Stimulated activated CD4-positive, alpha-beta T cell treated with anti-CD3 and anti-CD28 coated beads, Interleukin-12 subunit alpha, Interleukin-12 subunit beta, amount 100 ng/mL, for 24 hours (primary cell): ENCODE results near the gene ECD.
"Not testable (repeated sequence)": the region's sequence is repeated elsewhere in the genome, so short reads cannot be mapped to it uniquely, and the experiment has no call there.

Experiments
- DNase-seq, 2 experiments: peaks; one replicate each; pipeline ENCODE4 v3.0.0-alpha.2; 2020; ENCODE audit warnings: low read depth in 2 of 2

Gene ECD

DNA sequence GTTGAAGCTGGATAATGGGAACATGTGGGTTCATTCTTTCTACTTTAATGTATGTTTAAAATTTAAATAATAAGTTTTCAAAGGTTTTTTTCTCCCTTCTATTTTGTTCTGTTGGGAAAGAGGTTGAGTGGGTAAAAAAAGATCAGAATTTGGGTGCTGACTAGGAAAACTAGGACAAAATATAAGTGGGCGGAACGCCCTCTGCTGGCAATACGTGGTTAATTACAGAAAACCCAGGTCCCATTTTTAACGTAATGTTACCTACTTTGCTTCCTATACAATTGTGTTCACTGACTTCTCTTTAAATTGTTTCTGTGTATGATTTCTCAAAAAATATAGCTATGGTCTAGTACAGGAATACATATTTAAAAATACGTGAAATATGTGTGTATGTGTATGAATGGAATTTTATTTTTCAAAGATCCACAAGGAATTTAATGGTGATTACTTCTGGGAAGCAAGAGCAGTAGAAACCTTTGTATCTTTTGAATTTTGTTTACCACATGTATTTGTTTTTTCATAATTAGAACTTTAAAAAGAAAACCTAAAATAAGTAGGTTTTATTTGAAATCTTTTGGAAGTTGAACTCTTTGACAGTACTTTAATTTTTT, 8.7 kb downstream of the ECD start:
- peak in 1 of 2 experiments; percentile 42 for DNase-seq

DNA sequence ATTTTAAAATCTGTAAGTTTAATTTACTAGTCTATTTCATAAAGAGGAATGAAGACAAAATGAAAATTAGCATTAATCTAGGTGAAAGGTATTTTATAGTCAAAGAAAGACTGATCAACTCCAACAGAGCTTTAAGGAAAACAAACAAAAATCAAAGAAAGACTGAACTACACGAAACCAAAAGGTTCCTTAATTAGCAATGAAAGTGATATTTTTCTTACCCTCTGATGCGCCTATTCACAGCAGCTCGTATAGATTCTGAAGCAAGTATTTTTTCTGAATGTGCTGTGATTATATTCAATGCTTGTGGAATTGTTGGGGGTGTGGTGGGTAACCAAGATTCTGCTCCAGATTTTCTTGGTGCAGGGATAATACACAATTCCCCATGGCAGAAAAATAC, 11.8 kb downstream of the ECD start:
- DNase-seq, result no peak

DNA sequence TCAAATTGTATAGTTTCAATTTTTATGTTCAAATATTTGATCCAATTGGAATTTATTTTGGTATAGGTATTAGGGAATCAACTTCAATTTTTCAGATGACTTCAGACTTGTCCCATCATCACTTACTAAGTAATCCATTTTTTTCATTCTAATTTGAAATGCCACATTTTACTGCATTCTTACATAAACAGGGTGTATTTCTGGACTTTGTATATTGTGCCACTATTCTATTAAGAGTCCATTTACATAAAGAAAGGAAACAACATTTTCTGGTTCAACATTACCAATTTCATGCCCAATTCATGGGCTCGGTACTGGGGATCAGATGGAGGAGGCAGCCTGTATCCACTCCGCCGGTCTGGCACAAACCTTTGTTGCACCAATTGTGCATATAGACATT, 15.8 kb downstream of the ECD start:
- DNase-seq, result no peak

DNA sequence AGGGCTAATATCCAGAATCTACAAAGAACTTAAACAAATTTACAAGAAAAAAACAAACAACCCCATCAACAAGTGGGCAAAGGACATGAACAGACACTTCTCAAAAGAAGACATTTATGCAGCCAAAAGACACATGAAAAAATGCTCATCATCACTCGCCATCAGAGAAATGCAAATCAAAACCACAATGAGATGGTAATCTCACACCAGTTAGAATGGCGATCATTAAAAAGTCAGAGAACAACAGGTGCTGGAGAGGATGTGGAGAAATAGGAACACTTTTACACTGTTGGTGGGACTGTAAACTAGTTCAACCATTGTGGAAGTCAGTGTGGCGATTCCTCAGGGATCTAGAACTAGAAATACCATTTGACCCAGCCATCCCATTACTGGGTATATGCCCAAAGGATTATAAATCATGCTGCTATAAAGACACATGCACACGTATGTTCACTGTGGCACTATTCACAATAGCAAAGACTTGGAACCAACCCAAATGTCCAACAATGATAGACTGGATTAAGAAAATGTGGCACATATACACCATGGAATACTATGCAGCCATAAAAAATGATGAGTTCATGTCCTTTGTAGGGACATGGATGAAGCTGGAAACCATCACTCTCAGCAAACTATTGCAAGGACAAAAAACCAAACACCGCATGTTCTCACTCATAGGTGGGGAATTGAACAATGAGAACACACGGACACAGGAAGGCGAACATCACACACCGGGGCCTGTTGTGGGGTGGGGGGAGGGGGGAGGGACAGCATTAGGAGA, 17.0 kb downstream of the ECD start:
- DNase-seq, result not testable (repeated sequence)

DNA sequence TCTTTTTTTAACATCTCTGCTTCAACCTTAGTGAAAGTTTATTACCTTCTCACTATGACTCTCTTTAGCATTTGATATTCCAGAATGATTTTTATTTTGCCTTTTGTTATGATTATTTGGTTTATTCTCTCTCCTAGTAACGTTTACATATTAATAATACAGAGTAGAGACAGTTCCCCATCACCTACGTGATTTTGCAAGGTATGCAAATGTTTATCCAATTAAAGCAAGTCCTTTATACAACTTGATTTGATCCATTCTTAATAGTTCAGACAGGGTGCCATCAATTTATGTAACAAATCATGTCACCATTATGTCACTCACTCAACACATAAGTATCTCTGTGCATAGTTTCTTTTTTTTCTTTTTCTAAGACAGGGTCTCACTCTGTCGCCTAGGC, 26.2 kb downstream of the ECD start:
- no peak for DNase-seq

DNA sequence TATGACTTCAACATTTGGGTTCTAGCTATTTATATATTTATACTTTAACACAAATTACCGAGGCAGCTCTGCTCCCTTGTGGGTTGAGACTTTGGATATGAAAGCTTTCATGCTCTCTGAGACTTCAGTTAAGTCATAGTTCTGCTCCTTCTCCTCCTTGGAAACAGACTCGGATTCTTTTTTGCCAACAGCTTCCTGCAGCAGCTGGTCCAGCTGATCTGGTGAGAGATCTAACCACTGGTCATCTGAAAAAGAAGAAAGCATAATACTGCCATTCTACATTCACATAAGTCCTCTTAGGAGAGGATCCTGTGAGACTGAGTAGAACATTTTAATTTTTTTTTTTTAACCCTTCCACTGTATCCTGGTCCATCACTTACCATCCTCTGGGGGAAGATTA, 28.6 kb downstream of the ECD start:
- no peak for DNase-seq

DNA sequence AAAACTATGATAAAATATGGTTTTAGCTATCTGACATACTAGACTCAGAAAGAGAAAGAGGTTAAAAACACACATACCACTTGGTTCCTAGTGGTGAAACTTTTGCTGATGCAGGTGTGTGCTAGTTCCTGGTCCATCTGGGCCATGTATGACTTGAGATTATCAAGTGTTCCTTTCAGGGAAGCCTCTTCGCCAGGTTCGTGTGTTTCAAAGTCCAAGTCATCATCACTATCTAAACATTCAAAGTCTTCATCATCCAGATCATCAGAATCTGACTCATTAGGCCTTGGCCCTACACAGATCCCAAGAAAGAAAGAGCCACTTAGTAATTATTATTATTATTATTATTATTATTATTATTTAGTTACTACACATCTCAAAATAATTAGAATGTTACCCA, 31.2 kb downstream of the ECD start:
- DNase-seq, result no peak

DNA sequence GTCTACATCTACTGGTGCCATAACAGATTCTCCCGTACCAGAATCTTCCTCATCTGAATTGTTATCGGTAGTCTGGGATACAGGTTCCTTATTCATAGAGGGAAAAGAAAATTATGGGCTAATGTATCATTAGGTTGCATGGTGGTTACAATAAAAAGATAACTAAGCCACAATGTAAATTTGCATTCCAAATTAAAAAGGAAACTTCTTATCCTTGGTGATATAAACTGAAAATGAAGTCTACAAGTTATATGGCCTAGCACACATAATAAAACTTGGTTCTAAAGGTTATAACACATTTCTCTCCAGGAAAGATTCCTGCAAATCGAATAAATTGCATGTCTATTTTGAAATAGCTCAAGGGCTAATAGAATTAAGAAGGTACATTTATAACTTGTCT, 33.1 kb downstream of the ECD start:
- DNase-seq, result no peak

DNA sequence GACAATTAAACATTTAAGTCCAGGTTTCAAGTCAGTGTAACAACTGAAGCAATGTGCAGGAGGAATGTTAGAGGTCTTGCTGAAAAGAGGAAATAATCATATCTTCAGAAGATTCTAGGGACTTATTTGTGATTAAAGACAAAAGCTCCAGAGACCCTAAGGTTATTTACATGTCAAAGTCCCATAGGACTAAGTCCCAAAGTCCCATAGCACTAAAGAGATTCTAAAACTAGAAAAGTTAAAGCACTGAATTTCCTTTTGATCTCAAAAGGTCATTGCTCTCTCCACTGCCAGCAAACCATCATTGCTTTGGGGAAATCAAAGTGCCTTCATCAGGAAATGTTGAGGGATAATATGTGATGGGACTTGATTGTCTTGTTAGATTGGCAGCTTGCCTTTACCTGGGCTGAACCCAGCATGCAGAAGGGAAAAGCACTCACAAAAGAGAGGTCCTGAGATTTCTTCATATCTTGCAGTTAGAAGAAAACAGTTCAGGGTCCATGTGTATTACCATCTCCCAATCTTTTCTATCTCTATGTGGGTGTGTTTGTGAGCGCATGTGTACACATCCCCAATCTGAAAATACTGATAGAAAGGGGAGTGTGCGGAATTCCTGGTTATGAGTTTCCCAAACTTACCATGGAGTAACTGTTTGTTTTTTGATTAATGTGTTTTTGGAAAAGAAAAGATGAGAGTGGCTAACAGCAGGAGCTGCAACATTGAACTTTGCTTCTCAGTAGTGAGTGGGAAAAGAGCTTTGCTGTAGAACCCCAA, 35.7 kb downstream of the ECD start:
- no peak for DNase-seq

DNA sequence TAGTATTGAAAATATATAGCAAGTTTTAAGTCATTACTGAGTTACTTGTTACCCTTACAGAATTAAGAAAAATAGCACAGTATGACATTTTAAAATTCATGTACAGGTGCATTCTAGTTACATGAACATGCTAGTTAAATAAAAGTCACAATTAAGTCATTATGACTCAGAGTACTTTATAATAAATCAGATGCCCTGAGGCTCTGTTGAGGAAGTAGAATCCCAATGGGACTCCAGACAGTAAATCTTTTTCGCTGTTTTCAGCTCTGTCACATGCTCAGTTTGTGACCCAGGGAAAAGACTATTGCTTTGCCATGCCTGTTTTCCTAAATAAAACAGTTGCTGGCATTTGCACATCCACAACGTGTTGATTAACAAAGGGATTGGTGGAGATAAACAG, 36.5 kb downstream of the ECD start:
- no peak for DNase-seq

DNA sequence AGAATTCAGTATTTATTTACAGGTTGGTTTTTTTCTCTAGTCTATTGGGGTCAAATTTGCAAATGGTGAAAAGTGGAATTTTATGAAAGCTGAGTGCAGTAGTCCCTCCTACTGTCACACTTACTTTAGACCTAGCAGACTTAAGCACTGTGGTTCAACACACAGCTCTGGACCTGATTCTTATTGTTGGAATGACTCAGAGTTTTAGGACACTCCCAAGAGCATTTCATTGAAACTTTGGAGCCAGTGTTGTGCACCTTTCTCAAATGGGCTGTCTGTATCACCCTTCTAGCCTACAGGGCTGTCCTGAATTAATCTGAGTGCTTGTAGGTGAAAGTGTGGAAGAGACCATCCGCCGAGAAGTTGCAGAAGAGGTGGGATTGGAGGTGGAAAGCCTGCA, 41.5 kb downstream of the ECD start:
- no peak for DNase-seq

DNA sequence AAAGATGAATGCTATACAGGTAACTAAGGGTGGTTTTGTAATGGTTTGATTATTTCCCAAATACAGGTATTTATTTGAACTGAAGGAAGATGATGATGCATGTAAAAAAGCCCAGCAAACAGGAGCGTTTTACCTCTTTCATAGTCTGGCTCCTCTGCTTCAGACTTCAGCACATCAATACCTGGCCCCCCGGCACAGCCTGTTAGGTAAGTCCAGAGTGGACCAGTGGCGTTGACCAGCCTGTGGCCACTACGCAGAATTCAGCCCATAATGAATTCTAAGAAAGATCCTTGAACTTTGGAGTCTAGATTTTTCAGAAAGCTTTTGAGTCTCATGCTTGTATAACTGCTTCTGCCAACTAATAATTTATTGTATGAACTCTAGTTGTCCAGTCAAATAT, 47.9 kb downstream of the ECD start:
- DNase-seq, result no peak

DNA sequence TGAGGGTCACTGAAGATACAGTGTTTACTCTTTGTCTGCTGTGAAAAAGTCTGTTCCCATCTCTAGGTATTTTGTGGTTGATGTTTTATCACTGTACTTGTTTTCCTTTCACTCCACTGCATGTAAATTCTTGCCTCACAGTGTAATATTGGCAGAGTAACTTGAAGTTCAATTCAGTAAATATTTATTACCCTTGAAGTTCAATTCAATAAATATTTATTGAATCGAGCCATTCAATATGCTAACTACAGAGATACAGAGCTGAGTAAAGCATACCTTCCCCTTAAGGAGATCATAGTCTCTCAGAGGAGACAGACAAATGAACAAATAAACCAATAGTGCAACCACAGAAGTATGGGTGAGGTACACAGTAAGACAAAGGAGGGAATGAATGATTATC, 48.4 kb downstream of the ECD start:
- no peak for DNase-seq

DNA sequence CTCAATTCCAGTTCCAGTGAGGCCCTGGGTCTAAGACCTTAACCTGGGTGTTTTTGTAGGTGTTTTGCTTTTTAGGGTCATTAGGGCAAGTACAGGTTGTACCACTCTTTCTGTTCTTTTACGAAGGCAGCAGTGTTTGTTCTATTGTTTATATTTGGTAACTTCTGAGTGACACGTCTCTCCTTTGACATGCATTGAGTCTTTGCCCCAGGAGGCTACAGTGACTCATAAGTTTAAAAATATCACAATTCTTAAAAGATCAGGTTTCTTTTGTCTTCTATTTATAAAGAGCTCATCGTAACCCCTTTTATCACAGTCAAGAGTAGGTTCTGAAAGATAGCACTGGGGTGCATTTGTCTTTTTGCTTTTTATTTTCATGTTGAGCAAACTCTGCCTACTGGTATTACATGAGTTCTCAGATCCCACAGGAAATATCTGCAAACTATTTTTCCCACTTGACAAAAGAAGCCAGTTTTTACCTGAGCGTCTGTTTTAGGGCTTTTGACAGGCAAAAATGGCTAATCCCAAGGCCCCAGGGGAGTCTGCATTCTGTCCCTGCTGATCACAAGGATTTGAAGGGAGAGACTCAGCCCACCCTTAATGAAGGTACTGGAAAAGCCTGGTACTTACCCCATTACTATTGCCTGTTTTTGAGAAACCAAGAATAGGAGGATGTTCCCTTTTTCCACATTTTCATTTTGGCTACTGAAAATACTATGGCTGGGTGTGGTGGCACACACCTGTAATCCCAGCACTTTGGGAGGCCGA, 49.6 kb downstream of the ECD start:
- DNase-seq, result no peak

DNA sequence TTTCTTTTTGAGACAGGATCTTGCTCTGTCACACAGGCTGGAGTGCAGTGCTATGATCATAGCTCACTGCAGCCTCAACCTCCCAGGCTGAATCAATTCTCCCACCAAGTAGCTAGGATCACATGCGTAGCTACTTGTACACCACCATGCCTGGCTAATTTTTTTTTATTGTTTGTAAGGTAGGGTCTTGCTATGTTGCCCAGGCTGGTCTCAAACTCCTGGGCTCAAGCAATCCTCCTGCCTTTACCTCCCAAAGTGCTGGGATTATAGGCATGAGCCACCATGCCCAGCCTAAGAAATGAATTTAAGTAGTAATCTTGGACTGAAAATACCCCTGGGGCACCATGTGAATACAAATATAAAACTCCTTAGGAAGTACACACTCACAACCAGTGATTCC, 51.8 kb downstream of the ECD start:
- no peak for DNase-seq

DNA sequence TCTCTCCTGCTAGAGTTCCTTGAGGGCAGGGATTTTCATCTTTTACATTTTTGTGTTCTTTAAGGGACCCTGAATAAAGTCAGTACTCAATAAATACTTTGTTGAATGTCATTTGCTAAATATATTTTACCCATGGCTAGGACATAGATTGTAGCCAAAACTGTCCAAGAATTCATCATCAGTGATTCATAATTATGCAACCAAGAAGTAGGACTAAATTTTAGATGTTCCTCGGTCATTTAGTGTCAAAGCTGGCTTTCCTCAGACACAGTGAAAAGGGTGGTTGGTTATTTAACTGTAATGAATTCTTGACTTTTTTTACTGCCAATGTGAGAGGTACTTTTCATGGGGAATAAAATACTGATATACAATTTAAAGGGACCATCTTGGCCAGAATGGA, 54.3 kb downstream of the ECD start:
- no peak for DNase-seq

DNA sequence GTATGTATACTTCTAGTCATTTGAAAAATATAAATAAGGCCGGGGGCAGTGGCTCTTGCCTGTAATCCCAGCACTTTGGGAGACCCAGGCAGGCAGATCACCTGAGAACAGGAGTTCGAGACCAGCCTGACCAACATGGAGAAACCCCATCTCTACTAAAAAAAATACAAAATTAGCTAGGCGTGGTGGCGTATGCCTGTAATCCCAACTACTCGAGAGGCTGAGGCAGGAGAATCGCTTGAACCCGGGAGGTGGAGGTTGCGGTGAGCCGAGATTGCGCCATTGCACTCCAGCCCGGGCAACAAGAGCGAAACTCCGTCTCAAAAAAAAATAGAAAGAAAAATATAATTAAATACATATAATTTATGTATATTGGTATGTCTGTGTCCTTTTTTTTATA, 55.8 kb downstream of the ECD start:
- not testable (repeated sequence) for DNase-seq

DNA sequence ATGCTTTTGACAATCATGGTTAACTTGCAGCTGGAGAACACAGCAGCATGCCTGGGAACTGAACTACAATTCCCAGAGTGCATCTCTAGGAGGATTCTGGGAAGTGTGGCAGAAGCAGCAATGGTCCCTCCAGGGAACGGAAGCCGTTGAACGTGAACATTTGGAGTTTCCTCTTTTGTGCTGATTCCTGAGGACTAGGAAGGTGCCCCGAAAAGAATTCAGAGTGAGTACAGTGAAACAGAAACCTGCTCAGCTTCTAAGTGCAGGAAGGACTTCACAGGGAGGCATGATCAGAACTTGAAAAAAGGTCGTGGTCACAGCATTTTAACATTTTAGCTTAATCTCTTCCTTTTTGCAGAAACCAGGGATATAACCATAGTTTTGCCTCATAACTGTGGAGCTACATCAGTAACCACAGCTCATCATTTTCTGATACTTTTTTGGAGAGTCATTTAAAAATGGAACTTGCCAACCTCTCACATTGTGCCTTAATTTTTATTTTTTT, 57.4 kb downstream of the ECD start, which contains the start of gene NUDT13:
NUDT13 (plus strand) TSS at position 111 of the 505 bp plus-strand sequence. CDS start 3,911 bp downstream, outside the sequence.
- peak; percentile 16 to 35 for DNase-seq

DNA sequence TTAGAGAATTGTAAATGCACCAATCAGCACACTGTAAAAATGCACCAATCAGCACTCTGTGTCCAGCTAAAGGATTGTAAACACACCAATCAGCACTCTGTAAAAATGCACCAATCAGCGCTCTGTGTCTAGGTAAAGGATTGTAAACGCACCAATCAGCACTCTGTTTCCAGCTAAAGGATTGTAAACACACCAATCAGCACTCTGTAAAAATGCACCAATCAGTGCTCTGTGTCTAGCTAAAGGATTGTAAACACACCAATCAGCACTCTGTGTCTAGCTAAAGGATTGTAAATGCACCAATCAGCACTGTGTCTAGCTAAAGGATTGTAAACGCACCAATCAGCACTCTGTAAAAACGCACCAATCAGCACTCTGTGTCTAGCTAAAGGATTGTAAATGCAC, 58.6 kb downstream of the ECD start:
- not testable (repeated sequence) for DNase-seq

DNA sequence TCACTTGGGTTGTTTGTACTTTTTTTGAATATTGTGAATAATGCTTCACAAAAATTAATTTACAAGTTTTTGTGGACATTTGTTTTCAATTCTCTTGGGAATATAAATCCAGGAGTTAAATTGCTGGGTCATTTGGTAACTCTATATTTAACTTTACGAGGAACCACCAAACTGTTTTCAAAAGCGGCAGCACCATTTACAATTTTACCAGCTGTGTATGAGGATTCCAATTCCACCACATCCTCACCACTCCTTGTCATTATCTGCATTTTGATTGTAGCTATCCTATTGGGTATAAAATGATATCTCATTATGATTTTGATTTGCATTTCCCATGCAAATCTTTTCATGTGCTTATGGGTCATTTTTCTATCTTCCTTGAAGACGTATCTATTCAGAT, 61.5 kb downstream of the ECD start:
- no peak for DNase-seq

DNA sequence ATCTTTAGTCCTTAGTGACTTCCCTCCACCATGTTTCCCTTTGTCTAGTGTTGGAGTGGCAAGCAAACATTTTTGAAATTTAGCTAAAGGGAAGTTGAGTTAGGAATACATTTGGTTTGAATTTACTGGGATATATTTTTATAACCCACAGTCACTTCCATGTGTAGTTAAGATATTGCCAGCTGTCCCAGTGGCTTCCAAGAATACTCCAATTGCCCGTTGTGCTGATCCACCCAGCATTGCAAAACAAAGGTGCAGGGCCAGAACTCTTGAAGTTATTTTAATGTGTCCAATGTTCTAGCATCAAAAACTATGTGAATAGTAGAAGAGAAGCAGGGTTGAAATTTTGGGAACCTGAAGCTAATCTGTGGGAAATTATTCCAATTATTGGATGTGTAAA, 68.7 kb downstream of the ECD start:
- no peak for DNase-seq

DNA sequence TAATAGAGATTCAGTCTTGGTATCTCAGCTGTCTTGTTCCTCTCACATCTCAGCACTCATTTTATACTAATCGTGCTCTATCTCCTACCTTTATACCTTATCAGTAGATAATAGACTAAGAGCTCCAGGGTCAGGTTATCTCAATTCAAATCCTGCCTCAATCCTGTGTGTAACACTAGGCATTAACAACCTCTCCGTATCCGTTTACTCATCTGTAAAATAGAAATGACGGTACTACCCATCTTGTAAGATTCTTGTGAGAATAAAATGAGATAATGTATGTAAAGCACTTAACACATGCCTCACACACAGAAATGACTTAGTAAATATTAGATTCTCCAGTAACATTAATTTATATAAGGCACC, 70.5 kb downstream of the ECD start:
- DNase-seq, result no peak
